ENCODE measurements around the gene ACAP3.

The ACAP3 gene

GRCh38 chr1:1287288-1288110 lies 20.2 kb downstream of the ACAP3 start:
- DNase-seq (ENCODE audit: insufficient read length, low spot score) (no peak), FAIRE-seq (no peak)
- TF ChIP-seq TAF1 (IDR thresholded peaks at IDR 0.05; ENCODE audit: low read depth, low read length), result no peak

GRCh38 chr1:1286313-1287261 lies 21.1 kb downstream of the ACAP3 start:
- no peak for FAIRE-seq
- no peak for TF ChIP-seq POLR2A (IDR thresholded peaks at IDR 0.05; ENCODE audit: low read depth, low read length)
- DNase-seq (ENCODE audit: insufficient read length, low spot score), result no peak

- no peak for DNase-seq (ENCODE audit: insufficient read length, low spot score)
- TF ChIP-seq POLR2A (IDR thresholded peaks at IDR 0.05; ENCODE audit: low read depth, low read length), result no peak
- no peak for TF ChIP-seq PAX5 (IDR thresholded peaks at IDR 0.05; ENCODE audit: insufficient read depth, low read length, severe bottlenecking)
- TF ChIP-seq TAF1 (IDR thresholded peaks at IDR 0.05; ENCODE audit: low read depth, low read length), result no peak
- no peak for TF ChIP-seq SPI1 (IDR thresholded peaks at IDR 0.05; ENCODE audit: low read depth, low read length)
- no peak for TF ChIP-seq POU2F2 (IDR thresholded peaks at IDR 0.05; ENCODE audit: low read depth, low read length)
- TF ChIP-seq POLR2AphosphoS5 (IDR thresholded peaks at IDR 0.05; ENCODE audit: low read depth, low read length), result no peak
- no peak for FAIRE-seq
Observed at GRCh38 chr1:1285611-1286311, 22.0 kb downstream of the ACAP3 start.

DNA sequence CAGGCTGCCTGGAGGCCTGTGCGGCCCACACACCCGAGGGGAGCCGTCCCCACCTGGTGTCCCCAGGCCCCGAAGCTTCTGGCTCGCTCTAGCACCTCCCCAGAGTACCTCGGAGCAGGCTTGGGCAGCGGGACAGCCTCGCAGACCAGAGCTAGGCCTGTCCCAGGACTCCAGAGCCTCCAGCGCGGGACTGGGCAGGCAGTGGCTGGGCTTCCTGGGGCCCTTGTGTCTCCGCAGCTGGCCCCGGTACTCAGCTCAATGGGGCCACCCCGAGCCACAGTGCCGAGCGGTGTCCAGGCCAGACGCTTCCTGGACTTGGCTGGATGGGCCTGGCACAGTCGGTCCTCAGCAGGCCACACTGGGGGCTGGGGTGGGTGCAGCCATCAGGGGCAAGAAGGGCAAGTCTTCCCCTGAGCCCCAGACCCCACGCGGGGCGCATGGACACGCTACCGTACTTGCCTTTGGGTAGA lies 22.6 kb downstream of the ACAP3 start:
- FAIRE-seq, result no peak
- TF ChIP-seq TAF1 (IDR thresholded peaks at IDR 0.05; ENCODE audit: low read depth, low read length) (no peak), POLR2A (IDR thresholded peaks at IDR 0.05; ENCODE audit: low read depth, low read length) (no peak), PAX5 (IDR thresholded peaks at IDR 0.05; ENCODE audit: insufficient read depth, low read length, severe bottlenecking) (no peak), SPI1 (IDR thresholded peaks at IDR 0.05; ENCODE audit: low read depth, low read length) (no peak), POU2F2 (IDR thresholded peaks at IDR 0.05; ENCODE audit: low read depth, low read length) (no peak), POLR2AphosphoS5 (IDR thresholded peaks at IDR 0.05; ENCODE audit: low read depth, low read length) (no peak)
- DNase-seq (ENCODE audit: insufficient read length, low spot score), result no peak

DNA sequence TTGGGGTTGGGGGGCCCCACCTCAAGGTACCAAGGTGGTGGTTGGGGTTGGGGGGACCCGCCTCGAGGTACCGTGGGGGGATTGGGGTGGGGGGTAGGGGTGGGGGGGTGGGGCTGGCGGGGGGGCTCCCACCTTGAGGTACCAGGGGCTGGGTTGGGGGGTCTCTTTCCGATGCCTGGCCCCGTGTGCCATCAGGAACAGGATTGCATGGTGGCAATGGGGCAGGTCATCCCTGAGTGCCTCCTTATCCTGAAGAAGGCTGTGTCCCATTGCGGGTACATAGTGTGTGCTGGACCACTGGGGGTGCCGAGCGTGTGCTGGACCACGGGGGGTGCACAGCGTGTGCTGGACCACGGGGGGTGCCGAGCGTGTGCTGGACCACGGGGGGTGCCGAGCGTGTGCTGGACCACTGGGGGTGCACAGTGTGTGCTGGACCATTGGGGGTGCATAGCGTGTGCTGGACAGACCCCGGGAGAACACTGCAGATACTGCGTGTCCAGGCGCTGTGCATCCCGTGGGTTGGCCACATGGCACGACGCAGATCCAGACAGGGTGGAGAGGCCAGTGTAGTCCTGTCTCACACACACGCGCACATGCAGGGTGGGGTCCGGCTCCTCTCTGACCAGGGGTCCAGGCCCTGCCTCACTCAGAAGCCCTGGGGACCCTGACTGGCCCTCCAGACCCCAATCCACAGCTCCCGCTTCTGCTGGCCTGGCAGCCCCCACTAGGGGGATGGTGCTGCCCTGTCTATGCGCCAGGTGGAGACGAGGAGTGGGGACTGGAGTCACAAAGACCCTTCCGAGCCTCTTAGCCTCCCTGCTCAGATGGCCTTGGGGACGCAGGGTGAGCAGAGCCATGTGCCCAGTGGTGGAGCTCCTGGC lies 23.3 kb downstream of the ACAP3 start:
- TF ChIP-seq SPI1 (IDR thresholded peaks at IDR 0.05; ENCODE audit: low read depth, low read length) (no peak), POLR2AphosphoS5 (IDR thresholded peaks at IDR 0.05; ENCODE audit: low read depth, low read length) (no peak), PAX5 (IDR thresholded peaks at IDR 0.05; ENCODE audit: insufficient read depth, low read length, severe bottlenecking) (no peak), POU2F2 (IDR thresholded peaks at IDR 0.05; ENCODE audit: low read depth, low read length) (no peak), POLR2A (IDR thresholded peaks at IDR 0.05; ENCODE audit: low read depth, low read length) (no peak), TAF1 (IDR thresholded peaks at IDR 0.05; ENCODE audit: low read depth, low read length) (no peak)
- FAIRE-seq, result no peak
- DNase-seq (ENCODE audit: insufficient read length, low spot score), result no peak

DNA sequence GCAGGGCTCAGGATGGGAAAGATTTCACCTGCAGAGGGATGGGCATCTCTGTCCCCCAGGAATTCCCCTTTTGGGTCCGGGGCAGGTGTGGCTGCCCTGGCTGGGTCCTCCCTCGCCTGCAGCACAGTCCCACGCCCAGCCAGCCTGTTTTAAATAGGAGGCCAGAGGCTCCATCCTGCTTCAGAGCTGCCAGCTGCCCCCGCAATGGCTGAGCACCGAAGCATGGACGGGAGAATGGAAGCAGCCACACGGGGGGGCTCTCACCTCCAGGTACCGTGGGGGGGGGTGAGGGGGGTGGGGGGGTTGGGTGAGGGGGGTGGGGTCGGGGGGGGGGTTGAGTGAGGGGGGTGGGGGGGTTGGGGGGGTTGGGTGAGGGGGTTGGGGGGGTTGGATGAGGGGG lies 23.9 kb downstream of the ACAP3 start:
- TF ChIP-seq SPI1 (IDR thresholded peaks at IDR 0.05; ENCODE audit: low read depth, low read length), result no peak
- no peak for TF ChIP-seq POU2F2 (IDR thresholded peaks at IDR 0.05; ENCODE audit: low read depth, low read length)
- TF ChIP-seq POLR2A (IDR thresholded peaks at IDR 0.05; ENCODE audit: low read depth, low read length), result no peak
- no peak for TF ChIP-seq POLR2AphosphoS5 (IDR thresholded peaks at IDR 0.05; ENCODE audit: low read depth, low read length)
- peak; percentile 26 for TF ChIP-seq PAX5 (IDR thresholded peaks at IDR 0.05; ENCODE audit: insufficient read depth, low read length, severe bottlenecking)
- no peak for TF ChIP-seq TAF1 (IDR thresholded peaks at IDR 0.05; ENCODE audit: low read depth, low read length)
- DNase-seq (ENCODE audit: insufficient read length, low spot score) (no peak), FAIRE-seq (no peak)

DNA sequence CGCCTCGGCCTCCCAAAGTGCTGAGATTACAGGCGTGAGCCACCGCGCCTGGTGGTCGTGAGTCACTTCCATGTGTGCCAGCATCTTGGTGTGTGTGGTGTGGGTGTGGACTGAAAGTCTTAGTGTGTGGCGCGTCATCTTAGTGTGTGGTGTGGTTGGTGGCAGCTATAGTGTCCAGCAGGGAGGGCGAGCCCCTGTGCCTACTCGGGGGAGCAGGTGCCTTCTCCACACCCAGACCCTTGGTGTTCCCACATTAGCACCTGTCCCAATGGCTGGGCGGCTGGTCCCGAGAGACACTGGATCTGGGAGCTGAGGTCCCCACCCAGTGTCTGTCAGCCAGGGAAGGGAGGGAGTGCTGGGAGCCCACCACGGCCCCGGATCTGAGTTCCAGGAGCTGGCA lies 24.7 kb downstream of the ACAP3 start:
- TF ChIP-seq POU2F2 (IDR thresholded peaks at IDR 0.05; ENCODE audit: low read depth, low read length) (no peak), POLR2AphosphoS5 (IDR thresholded peaks at IDR 0.05; ENCODE audit: low read depth, low read length) (no peak)
- DNase-seq (ENCODE audit: insufficient read length, low spot score) (no peak), FAIRE-seq (no peak)

DNA sequence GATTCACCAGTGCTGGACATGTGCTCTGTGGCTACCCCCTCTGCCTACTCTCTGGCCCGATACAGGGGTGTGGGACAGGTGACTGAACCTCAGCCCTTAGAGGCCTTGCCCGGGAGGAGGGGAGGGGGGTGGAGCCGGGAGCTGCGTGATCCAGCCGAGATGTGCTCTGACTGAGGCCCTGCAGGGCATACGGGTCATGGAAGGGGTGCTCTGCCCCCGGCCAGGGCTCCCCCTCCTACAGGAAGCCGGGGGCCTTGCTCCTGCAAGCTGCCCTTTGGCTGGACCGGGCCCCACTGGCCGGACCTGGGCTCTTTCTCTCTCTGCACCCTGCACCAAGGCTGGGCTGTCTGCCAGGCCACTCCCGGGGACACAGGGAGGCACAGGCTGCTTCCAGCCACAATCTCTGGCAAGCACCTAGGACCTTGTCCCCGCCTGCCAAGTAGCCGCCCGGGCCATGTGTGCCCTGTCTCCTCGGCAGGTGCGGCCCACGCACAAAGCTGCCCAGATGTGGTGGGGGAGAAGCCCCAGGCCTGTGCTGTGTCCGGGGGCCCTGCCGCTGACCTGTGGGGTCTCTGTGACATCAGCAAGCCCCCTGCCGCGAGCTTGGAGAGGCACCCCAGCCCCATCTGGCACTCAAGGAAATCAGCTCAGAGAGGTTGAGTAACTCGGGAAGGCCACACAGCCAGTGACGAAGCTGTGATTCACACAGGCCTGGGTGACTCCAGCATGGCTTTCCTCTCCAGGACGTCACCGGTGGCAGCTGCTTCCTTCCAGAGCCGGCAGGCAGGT lies 26.0 kb downstream of the ACAP3 start:
- no peak for FAIRE-seq
- TF ChIP-seq SPI1 (IDR thresholded peaks at IDR 0.05; ENCODE audit: low read depth, low read length), result no peak
- TF ChIP-seq POLR2AphosphoS5 (IDR thresholded peaks at IDR 0.05; ENCODE audit: low read depth, low read length), result no peak
- no peak for TF ChIP-seq TAF1 (IDR thresholded peaks at IDR 0.05; ENCODE audit: low read depth, low read length)
- no peak for TF ChIP-seq PAX5 (IDR thresholded peaks at IDR 0.05; ENCODE audit: insufficient read depth, low read length, severe bottlenecking)
- TF ChIP-seq POU2F2 (IDR thresholded peaks at IDR 0.05; ENCODE audit: low read depth, low read length), result no peak
- TF ChIP-seq POLR2A (IDR thresholded peaks at IDR 0.05; ENCODE audit: low read depth, low read length), result no peak
- DNase-seq (ENCODE audit: insufficient read length, low spot score), result no peak
